GM12874 (cell line): ENCODE data around the gene UBE2G1.

Source experiments
- CTCF ChIP-seq: IDR thresholded peaks from 2 replicates; pipeline ENCODE4 v1.5.1; 2011; ENCODE audit warnings: low read depth, mild to moderate bottlenecking, control low read depth, low read length, moderate library complexity; ENCODE audit not compliant: insufficient read depth

UBE2G1 gene

GRCh38 chr17:4354862-4355514 is 11.5 kb downstream of the UBE2G1 start:
- no peak for TF ChIP-seq CTCF

DNA sequence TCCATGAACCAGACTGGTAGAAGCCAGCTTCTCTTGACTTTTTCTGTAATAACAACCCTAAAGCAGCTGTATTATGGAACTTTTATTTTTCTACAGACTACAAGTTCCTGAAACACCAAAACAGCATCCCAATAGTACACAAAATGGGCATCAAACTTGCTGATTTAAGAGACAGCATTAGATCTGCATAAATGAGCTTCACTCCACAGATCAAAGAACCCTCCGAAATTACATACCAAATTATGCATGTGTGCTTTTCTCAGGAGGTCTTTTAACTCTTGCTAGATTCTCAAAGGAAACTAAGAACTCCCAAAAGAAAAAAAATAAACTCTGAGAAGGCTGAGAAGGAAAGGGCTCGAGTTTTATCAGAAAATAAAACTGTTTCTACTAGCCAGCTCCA is 12.3 kb downstream of the UBE2G1 start:
- TF ChIP-seq CTCF: no peak

GRCh38 chr17:4345581-4346252 is 20.8 kb downstream of the UBE2G1 start:
- no peak for TF ChIP-seq CTCF

- TF ChIP-seq CTCF: no peak
These were observed 21.5 kb downstream of the UBE2G1 start for GRCh38 chr17:4344926-4345325.

DNA sequence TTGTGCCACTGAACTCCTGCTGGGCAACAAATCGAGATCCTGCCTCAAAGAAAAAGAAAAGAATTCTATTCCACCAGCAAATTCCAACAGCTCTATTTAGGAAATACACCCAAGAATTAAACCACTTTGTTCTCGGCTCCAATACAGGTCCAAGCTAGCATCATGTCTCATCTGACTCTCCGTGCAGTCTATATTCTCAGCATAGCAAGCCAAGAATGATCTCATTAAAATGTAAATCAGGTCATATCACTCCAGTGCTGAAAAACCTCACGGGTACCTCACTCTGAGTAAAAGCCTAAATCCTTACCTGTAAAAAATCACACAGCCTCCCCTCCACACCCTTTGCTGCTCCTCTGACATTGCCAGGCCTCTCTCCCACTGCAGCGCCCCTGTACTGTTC is 23.9 kb downstream of the UBE2G1 start:
- TF ChIP-seq CTCF: no peak

GRCh38 chr17:4341616-4341977 is 24.9 kb downstream of the UBE2G1 start:
- TF ChIP-seq CTCF: no peak

- TF ChIP-seq CTCF: no peak
These were observed 25.4 kb downstream of the UBE2G1 start for GRCh38 chr17:4340914-4341615.
